A673 (cell line): Measurements from ENCODE around the gene ISG15. TPM values are rescaled to one million over a fixed set of nuclear protein-coding genes. Genes with fewer than 3 reads are reported as not detected.

Experiments used
- BruUV-seq: library from RNA; stranded (reverse); fragments of 400-500 nt; replicated peaks from 2 replicates; lab custom pipeline; 2021; lab: Mats Ljungman, UMichigan
- CTCF ChIA-PET: fragments of 300-600 bp; sonication (Branson Sonifier 250); formaldehyde crosslinking; loops from one replicate; lab custom pipeline; 2022; ENCODE audit warnings: antibody characterized with exemption; lab: Charles Lee
- POLR2A ChIA-PET: fragments of 300-600 bp; sonication (Branson Sonifier 250); formaldehyde crosslinking; loops from one replicate; lab custom pipeline; 2022; ENCODE audit warnings: antibody characterized with exemption; ENCODE audit not compliant: low non-redundant PET; lab: Charles Lee
- DNase-seq: peaks from one replicate; pipeline ENCODE4 v3.0.0-alpha.2; 2015; ENCODE audit warnings: low spot score
- H3K27ac ChIP-seq: fragments of 200-600 bp; sonication (generic); 2 replicates; pipeline ENCODE4 v1.5.1; 2016; ENCODE audit warnings: mixed run types, low read depth, mild to moderate bottlenecking, mixed read lengths, antibody characterized with exemption, low read length; ENCODE audit not compliant: poor library complexity, severe bottlenecking
- H3K27me3 ChIP-seq: fragments of 200-600 bp; sonication (generic); replicated peaks from 2 replicates; pipeline ENCODE4 v1.6.1; 2017; ENCODE audit warnings: mixed run types, low read depth, mild to moderate bottlenecking, mixed read lengths, antibody characterized with exemption, low read length; ENCODE audit not compliant: insufficient read depth, poor library complexity
- H3K36me3 ChIP-seq: fragments of 200-600 bp; sonication (generic); 2 replicates; pipeline ENCODE4 v1.6.1; 2016; ENCODE audit warnings: mixed run types, mild to moderate bottlenecking, mixed read lengths, antibody characterized with exemption, low read length; ENCODE audit not compliant: insufficient read depth, poor library complexity, severe bottlenecking
- H3K4me1 ChIP-seq: fragments of 200-600 bp; sonication (generic); 2 replicates; pipeline ENCODE4 v1.6.1; 2017; ENCODE audit warnings: mixed run types, mild to moderate bottlenecking, mixed read lengths, antibody characterized with exemption, low read length; ENCODE audit not compliant: insufficient read depth, poor library complexity, severe bottlenecking
- H3K4me3 ChIP-seq: fragments of 200-600 bp; sonication (generic); 2 replicates; pipeline ENCODE4 v1.5.1; 2016; ENCODE audit warnings: low read depth, mixed run types, mild to moderate bottlenecking, mixed read lengths, low read length; ENCODE audit not compliant: poor library complexity, severe bottlenecking
- H3K9me3 ChIP-seq: fragments of 200-600 bp; sonication (generic); 2 replicates; pipeline ENCODE4 v1.6.1; 2016; ENCODE audit warnings: mixed run types, low read depth, mild to moderate bottlenecking, mixed read lengths, antibody characterized with exemption, low read length; ENCODE audit not compliant: poor library complexity, severe bottlenecking
- EZH2 ChIP-seq: fragments of 200-600 bp; sonication (generic); IDR thresholded peaks from 2 replicates; pipeline ENCODE4 v1.6.1; 2017; ENCODE audit warnings: borderline replicate concordance, low read depth, mild to moderate bottlenecking, mixed read lengths, antibody characterized with exemption, low read length; ENCODE audit not compliant: poor library complexity, severe bottlenecking
- intact Hi-C: fragments of 100-400 bp; cut with micrococcal nuclease; formaldehyde crosslinking; loops from one replicate; pipeline ENCODE4 v1.10.0; 2022; ENCODE audit not compliant: unreplicated experiment
- total RNA-seq: library from RNA; stranded (reverse); gene quantifications from 2 replicates; pipeline ENCODE4 v1.2.3, GENCODE V29; 2021
- TF ChIP-seq, protein P1 (sequence below): fragments of 300-800, 200-600 bp; sonication (generic); conservative IDR thresholded peaks from 2 replicates; pipeline ENCODE4 v1.5.1; 2017; ENCODE audit warnings: low read depth, mild to moderate bottlenecking, antibody characterized with exemption, low read length, moderate library complexity, mixed read lengths

Gene ISG15
- total RNA-seq, 1 experiment from 2014 or later: 45.3 TPM

DNA sequence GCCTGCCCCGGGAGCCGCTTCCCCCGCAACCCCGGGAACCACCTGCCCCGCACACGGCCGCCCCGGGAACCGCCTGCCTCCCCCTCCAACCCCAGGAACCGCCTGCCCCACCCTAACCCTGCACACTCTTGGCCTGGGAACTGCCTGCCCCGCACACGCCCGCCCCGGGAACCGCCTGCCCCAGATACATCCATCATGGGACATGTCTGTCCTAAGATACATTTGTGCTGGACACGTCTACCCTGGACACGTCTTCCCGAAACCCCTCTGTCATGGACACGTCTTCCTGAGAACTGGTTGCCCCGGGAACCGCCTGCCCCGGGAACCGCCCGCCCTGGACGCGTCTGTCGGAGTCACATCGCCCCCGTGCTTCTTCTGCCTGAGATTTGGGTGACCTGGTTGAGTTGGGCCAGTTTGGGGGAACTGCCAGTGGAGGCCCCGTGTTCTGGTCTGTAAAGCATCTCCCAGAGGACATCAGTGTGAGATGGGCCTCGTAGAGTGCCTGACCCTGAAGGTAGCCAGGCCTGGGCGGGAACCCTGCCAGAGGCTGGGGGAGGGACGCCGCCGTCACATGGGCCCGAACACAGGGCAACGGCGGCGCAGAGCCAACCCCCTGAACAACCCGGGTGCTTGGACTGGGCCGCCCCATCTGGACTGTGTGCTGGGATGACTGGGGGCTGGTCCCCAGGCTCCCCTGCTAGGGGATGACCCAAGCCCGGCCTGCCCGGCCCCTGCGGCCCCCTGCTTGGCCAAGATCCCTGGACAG lies 35.0 kb upstream of the ISG15 start:
- no peak for DNase-seq
- Histone ChIP-seq H3K9me3 (no peaks in the 10 kb centered on the region), H3K4me3 (no peak overlapping the region), H3K27me3 (no peaks in the 10 kb centered on the region), H3K36me3 (no peaks in the 10 kb centered on the region), H3K27ac (no peak overlapping the region), H3K4me1 (peaks cover 8% of the 10 kb centered on the region)
- intact Hi-C loops: loop anchor here (5.0 kb wide), 1 partner anchor 111 kb away; no protein-coding TSS in a partner anchor
- BruUV-seq: no TSS peak
- no peak for TF ChIP-seq EZH2
- TF ChIP-seq, protein P1, sequence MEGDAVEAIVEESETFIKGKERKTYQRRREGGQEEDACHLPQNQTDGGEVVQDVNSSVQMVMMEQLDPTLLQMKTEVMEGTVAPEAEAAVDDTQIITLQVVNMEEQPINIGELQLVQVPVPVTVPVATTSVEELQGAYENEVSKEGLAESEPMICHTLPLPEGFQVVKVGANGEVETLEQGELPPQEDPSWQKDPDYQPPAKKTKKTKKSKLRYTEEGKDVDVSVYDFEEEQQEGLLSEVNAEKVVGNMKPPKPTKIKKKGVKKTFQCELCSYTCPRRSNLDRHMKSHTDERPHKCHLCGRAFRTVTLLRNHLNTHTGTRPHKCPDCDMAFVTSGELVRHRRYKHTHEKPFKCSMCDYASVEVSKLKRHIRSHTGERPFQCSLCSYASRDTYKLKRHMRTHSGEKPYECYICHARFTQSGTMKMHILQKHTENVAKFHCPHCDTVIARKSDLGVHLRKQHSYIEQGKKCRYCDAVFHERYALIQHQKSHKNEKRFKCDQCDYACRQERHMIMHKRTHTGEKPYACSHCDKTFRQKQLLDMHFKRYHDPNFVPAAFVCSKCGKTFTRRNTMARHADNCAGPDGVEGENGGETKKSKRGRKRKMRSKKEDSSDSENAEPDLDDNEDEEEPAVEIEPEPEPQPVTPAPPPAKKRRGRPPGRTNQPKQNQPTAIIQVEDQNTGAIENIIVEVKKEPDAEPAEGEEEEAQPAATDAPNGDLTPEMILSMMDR: no peak
- CTCF ChIA-PET: no interaction called here
- POLR2A ChIA-PET: no interaction called here

DNA sequence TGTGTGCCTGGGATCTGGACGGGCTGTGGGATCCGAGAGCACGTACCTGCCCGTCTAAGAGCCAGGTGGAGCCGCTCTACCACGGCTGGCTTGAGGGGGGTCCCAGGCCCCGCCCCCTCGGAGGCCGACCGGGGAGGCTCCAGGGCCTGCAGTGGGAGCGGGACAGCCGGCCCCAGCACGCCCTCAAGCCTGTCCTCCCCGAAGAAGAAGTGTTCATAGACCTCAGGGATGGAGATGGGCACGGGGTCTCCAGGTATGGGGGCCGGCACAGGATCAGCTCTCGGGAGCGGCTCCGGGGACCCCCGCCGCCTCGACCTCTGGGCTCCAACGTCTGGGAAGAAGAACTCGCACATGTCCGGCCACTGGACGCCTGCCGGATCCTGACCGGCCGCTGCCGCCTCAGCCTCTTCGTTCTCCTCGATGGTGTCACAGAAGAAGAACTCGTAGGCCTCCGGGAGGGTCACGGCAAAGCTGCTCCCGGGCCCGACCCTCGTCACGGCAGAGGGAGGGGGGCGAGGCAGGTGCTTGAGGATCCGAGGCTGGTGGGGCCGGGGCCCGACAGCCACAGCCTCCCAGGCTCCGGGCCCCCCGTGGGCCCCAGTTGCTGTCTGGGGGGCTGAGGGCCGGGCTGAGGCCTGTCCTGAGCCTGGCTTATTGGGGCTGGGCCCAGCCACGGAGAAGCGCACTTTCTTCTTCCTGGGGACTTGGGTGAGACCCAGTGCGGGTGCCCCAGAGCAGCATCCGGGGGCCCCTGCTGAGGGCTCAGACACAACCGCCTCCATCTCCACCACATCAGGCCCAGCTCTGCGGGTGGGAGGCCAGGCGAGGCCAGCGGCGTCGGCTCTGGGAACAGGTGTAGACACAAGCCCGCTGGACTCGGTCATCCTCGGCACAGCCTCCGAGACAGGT lies 34.2 kb upstream of the ISG15 start:
- Histone ChIP-seq H3K27me3 (no peaks in the 10 kb centered on the region), H3K27ac (no peak overlapping the region), H3K4me1 (peaks cover 8% of the 10 kb centered on the region), H3K36me3 (no peaks in the 10 kb centered on the region), H3K4me3 (no peak overlapping the region), H3K9me3 (no peaks in the 10 kb centered on the region)
- ChIA-PET POLR2A (no interaction called here), CTCF (no interaction called here)
- no peak for DNase-seq
- intact Hi-C loops: loop anchor here (5.0 kb wide), 1 partner anchor 112 kb away; no protein-coding TSS in a partner anchor
- TF ChIP-seq, protein P1: no peak
- no peak for TF ChIP-seq EZH2
- no TSS peak for BruUV-seq

DNA sequence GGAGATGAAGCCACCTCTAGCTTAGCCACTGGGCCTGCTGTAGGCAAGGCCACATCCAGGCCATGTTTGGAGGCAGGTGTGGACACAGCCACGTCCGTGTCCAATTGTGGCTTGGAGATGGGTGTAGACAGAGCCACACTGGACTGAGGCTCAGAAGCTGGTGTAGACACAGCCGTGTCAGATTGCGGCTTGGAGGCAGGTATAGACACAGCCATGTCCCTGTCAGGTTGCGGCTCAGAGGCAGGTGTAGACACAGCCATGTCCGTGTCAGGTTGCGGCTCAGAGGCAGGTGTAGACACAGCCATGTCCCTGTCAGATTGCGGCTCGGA lies 33.6 kb upstream of the ISG15 start:
- Histone ChIP-seq H3K4me3 (no peak overlapping the region), H3K4me1 (peaks cover 8% of the 10 kb centered on the region), H3K36me3 (no peaks in the 10 kb centered on the region), H3K9me3 (no peaks in the 10 kb centered on the region), H3K27ac (no peak overlapping the region), H3K27me3 (no peaks in the 10 kb centered on the region)
- intact Hi-C loops: loop anchor here (5.0 kb wide), 2 partner anchors 83 to 112 kb away; no protein-coding TSS in a partner anchor
- no TSS peak for BruUV-seq
- CTCF ChIA-PET: no interaction called here
- no peak for DNase-seq
- POLR2A ChIA-PET: no interaction called here
- TF ChIP-seq EZH2: no peak
- TF ChIP-seq, protein P1: no peak
